ENCODE results near the gene CTU1.
"Not testable (repeated sequence)": the region's sequence is repeated elsewhere in the genome, so short reads cannot be mapped to it uniquely, and the experiment has no call there.

The CTU1 gene

DNA sequence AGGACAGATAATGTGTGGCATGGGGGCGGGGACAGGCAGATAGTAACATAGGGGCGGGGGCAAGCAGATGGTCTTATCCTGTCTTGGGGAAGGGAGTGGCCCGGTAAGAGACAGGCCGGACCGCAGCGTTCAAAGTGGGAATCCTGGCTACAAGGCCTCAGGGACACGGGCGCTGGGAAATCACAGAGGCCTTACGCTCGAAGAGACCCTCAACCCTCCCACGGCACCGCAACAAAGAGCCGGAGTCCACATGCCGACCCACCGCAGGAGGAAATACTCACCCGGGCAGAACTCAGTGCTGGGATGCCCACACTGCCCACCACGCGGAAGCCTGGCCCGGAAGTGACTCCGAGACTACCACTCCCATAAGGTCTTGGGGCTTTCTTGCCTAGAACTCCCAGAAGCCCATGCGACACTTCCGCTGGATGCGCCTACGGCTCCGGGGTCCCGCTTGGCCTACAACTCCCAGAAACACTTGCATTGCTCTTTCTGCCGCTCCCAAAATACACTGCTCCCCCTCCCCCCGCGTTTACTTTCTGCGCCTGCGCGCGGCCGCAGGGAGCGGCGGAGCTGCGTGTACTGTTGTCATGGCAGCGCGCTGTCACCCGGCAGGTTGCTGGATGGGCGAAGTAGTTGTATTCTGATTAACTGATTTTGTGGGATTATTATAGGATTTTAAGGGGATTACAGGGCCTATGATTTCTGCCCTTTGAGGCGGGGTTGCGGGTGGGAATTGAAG is at the start of gene CTU1:
TSS of gene CTU1 (minus strand) at position 344 of the 739 bp plus-strand sequence. CDS start 3,840 bp downstream, outside the sequence.
- peak; percentile 96 for DNase-seq

GRCh38 chr19:51157265-51157664 is 49.1 kb upstream of the CTU1 start:
- no peak for DNase-seq

DNA sequence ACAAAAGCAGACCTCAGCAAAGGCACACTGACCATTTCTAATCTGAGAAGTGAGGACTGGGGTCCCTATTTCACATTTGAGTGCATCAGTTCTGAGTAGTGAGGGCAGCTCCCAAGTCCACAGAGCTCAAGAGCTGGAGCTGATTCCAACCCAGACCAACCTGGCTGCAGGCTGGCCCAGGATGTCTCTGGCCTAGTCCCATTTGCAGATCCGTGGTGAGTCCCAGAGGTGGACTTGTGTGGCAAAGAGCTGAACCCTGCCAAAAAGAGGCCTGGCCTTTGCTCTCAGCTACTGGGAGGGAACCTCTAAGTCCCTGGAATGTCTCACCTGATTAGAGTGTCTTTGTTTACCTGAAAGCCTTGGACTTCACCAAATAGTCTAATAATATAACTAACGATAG is 48.5 kb upstream of the CTU1 start:
- no peak for DNase-seq

DNA sequence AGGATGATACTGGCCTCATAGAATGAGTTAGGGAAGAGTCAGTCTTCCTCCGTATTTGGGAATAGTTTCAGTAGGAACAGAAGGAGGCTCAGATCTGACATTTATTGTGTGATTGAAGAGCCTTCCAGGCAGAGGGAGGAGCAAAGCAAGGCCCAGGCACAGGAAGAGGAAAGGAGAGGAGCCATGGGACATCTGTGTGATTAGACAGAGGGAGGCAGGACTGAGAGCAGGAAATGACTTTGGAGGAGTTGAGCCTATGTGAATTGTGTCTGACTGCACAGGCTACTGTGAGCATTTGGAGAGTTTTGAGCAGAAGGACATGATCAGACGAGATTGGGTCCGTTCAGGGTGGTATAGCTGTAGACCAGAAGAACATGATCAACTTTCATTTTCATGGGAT is 42.4 kb upstream of the CTU1 start:
- no peak for DNase-seq

GRCh38 chr19:51148580-51148979 is 40.4 kb upstream of the CTU1 start:
- no peak for DNase-seq

DNA sequence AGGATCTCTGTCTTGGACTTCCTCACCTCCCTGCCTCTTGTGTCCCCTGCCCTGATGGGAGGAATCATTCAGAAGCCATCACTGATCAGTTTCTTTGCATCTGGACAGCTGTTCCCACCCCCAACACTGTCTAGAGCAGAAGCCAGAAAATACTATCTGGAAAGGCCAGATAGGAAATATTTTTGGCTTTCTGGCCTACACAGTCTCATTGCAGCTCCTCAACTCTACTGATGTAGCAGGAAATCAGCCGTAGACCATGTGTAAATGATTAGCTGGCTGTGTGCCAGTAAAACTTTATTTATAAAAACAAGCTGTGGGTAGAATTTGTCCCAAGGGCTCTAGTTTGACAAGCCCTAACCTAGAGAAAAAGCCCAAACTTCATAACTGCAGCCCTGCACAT is 39.5 kb upstream of the CTU1 start:
- DNase-seq: no peak

DNA sequence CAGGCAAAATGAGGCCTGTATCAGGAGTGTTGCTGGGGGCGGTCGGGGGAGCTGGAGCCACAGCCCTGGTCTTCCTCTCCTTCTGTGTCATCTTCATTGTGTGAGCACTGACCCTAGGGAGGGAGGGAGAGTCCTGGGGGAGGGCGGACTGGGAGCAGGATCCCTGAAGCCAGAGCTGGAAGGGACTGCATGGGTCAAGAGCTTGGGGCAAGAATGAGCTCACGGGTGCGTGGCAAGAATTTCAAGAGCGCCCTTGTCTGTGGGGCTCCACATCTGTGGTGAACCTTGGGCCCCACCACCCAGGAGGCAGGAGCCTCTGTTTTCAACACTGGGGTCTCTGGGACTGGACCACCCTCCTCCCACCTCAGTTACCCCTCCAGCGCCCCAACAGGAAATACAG is 38.5 kb upstream of the CTU1 start:
- no peak for DNase-seq

GRCh38 chr19:51145916-51146493 is 37.8 kb upstream of the CTU1 start:
- DNase-seq: no peak

DNA sequence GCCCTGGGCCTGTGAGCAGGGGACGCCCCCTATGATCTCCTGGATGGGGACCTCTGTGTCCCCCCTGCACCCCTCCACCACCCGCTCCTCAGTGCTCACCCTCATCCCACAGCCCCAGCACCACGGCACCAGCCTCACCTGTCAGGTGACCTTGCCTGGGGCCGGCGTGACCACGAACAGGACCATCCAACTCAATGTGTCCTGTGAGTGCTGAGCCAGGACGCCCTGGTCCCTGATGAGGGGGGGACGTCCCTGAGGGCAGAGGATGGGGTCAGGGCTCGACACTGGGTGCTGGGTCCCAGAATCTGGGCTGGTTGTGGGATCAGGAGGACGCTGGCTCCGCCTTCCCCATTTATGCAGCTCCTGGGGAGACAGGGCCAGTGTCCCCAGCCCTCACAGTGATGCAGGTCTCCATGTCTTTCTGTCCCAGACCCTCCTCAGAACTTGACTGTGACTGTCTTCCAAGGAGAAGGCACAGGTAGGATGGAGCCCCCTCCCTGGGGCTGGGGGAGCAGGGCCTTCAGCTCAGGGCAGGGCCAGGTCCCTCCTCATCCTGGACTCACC is 36.4 kb upstream of the CTU1 start:
- no peak for DNase-seq

DNA sequence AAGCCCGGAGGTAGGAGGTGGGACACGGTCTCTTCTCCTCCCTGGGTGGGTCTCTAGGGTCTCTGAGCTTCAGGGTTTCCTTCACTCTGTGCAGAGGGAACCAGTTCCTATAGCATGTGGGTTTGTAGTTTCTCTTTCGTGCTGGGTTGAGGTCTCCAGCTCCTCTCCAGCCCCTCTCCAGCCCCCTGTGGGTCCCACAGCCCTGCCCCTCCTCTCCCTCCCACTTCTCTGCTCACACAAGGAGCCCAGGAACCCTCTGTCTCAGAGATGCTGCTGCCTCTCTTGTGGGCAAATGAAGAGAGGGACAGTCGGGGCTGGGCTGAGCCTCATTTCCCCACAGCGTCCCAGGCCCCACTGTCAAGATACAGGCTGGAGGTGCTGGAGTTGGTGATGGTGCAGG is 35.3 kb upstream of the CTU1 start:
- no peak for DNase-seq

GRCh38 chr19:51142809-51143475 is 34.7 kb upstream of the CTU1 start:
- not testable (repeated sequence) for DNase-seq

GRCh38 chr19:51142119-51142518 is 33.9 kb upstream of the CTU1 start, which contains the start of gene SIGLEC7:
Gene SIGLEC7, plus strand, starts transcription at chr19:51142301. Its CDS starts 69 bp downstream, at chr19:51142370.
- DNase-seq: no peak

GRCh38 chr19:51141181-51141580 is 33.0 kb upstream of the CTU1 start:
- DNase-seq: no peak

DNA sequence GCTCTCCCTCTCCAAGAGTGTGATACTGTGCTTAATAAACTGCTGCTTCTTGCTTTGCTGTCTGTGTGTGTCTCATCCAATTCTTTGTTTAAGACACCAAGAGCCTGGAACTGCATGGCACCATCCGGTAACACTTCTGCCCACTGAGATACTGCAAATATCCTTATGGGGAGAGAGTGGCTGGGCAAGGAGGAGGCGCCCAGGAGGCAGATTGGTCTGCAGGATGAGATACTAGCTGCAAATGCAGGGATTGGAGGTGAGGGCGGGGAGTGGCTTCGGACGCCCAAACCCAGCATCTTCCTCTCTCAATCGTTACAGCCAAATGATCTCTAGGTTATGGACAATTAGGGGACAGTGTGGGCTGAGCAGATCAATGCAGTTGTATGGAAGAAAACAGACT is 32.2 kb upstream of the CTU1 start:
- DNase-seq: no peak

DNA sequence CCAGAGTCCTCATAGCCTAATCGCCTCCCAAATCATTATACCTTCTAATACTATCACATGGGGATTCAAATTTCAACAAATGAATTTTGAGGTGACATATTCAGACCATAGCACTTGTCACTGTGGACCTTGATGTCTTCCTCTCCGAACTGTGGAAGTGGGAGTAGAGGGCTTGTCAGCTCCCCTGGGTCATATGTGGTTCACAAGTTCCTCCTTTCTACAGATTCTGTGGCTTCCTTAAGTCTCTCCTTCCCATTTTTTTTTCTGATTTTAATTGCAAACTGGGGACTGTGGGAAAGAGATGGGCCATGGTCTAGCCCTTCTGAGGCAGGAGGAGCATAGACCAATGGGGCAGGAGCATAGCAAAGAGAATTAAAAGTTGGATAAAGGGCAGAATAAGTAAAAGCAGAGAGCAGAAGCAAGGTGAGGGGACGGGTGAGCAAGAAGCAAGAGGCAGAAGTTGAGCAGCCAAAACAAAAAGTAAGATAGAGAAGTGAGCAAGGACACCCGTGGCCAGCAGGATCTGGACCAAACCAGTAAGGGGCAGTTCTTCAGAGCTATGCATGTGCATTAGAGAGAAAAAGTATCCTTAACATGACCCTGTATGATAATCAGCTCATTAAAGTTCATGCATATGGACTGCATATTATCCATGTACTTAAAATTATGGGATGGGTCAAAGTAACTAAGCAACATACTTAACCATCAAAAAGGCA is 31.2 kb upstream of the CTU1 start:
- no peak for DNase-seq

DNA sequence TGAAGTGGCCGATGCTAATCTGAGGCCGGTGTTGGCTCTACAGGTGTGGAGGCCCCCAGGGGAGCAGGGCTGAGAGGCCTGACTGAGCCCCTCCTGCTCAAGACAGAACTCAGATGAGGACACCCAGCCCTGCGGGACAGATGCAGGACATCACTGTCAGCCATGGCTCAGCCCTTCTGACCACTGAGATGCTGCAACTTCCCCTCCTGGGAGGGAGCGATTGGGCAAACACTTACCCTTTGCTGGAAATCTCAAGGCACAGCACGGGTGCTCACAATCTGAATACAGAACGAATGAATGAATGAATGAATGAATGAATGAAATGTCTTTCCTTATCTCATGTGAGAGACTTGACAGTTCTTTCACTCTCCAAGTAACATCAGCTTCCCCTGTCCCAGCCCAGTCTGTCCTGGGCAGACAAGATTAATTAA is 30.4 kb upstream of the CTU1 start:
- no peak for DNase-seq

GRCh38 chr19:51137792-51138425 is 29.7 kb upstream of the CTU1 start:
- DNase-seq: no peak

GRCh38 chr19:51136851-51137551 is 28.8 kb upstream of the CTU1 start:
- DNase-seq: no peak

DNA sequence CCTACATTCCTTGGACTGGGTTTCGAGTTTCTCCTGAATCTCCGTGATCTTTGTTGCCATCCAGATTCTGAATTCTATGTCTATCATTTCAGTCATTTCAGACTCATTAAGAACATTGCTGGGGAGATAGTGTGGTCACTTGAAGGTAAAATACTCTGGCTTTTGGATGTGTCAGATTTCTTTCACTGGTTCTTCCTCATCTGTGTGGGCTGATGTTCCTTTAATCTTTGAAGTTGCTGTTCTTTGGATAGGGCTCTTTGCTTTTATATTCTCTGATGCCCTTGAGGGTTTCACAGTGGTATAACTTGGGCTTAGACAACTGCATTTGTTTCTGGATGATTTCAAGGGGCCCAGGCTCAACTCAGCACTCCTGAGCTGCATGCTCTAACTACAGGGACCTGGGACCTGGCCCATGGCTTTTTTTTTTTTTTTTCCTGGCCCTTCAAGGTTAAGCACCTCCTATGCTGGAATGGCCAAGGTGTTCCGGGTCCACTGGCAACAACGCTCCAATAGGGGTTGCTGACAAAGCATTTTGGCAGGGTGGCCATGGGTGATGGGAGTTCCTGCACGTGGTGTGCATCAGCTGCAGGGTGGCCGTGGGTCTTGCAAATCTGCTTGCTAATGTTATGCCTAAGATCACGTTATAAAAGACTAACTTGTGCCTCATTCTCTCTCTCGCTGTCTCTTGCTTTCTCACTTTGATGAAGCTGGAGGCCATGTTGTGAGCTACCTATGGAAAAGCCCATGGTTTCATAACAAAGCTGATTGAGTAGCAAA is 28.0 kb upstream of the CTU1 start:
- no peak for DNase-seq

DNA sequence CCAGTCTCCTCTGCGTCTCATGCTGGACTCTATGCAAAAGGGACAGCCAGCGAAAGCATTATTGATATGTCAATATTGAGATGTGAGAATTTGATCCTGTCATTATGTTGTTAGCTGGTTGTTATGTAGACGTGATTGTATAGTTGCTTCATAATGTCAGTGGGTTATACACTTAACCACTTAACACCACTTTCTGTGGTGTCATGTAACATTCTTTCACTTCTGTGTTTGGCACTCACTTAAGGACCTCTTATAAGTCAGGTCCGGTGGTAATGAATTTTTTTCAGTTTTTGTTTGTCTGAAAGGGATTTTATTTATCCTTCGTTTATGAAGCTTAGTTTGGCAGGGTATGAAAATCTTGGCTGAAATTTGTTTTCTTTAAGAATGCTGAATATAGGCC is 26.8 kb upstream of the CTU1 start:
- DNase-seq: no peak
